ENCODE measurements around the gene SYNDIG1L. TPM values are rescaled to one million over a fixed set of nuclear protein-coding genes. Genes with fewer than 3 reads are reported as not detected.

Gene SYNDIG1L
- total RNA-seq, 1 experiment from 2014 or later = 0.33 TPM

- Histone ChIP-seq H3K23me2 (ENCODE audit: insufficient read length, low read depth, low read length, poor library complexity, severe bottlenecking) (peaks cover 4% of the 10 kb centered on the region), H3K79me2 (ENCODE audit: insufficient read depth, low read length) (no peaks in the 10 kb centered on the region), H2BK20ac (ENCODE audit: low read depth, low read length, poor library complexity, severe bottlenecking) (no peak overlapping the region), H3T11ph (ENCODE audit: low read length) (no peak overlapping the region), H3K27me3 (ENCODE audit: insufficient read depth, low read length) (no peaks in the 10 kb centered on the region; the same call in 1 of the 2 replicates), H2BK120ac (ENCODE audit: low read depth, low read length, poor library complexity, severe bottlenecking) (no peak overlapping the region), H3K79me1 (ENCODE audit: insufficient read depth, low read depth, low read length, poor library complexity, severe bottlenecking) (no peaks in the 10 kb centered on the region), H2BK5ac (ENCODE audit: insufficient read length, low read length) (no peak overlapping the region), H2BK12ac (ENCODE audit: insufficient read length, low read depth, low read length) (no peak overlapping the region), H3K18ac (ENCODE audit: insufficient read length, low read depth, low read length) (no peak overlapping the region), H3K4ac (ENCODE audit: low read depth, low read length) (no peak overlapping the region), H2BK15ac (ENCODE audit: low read depth, low read length) (no peak overlapping the region), H3K9ac (ENCODE audit: extremely low read depth, insufficient read length, low read length) (no peak overlapping the region), H2AK5ac (ENCODE audit: insufficient read length, low read length) (no peak overlapping the region), H3K4me2 (ENCODE audit: insufficient read depth, insufficient read length, low read length) (no peak overlapping the region), H3K56ac (ENCODE audit: insufficient read length, low read depth, low read length) (no peak overlapping the region), H4K5ac (ENCODE audit: insufficient read length, low read depth, low read length) (no peak overlapping the region), H3K23ac (ENCODE audit: insufficient read length, low read depth, low read length) (no peak overlapping the region), H3K9me3 (ENCODE audit: control insufficient read depth, low read depth, low read length) (no peaks in the 10 kb centered on the region), H4K20me1 (ENCODE audit: control insufficient read depth, insufficient read depth, insufficient read length) (no peaks in the 10 kb centered on the region), H2AFZ (ENCODE audit: low read length) (no peak overlapping the region), H4K91ac (ENCODE audit: insufficient read length, low read depth, low read length) (no peak overlapping the region), H3K27ac (ENCODE audit: insufficient read length, low read depth, low read length) (peak overlapping the region; percentile 50), H4K8ac (replicated peaks; ENCODE audit: insufficient read length, low read depth, low read length) (no peak overlapping the region), H3K4me1 (ENCODE audit: insufficient read depth, low read length) (peaks cover 16% of the 10 kb centered on the region; the same call in 1 of the 2 replicates), H3K14ac (ENCODE audit: insufficient read depth, low read length) (no peak overlapping the region)
- TF ChIP-seq CTCF (conservative IDR thresholded peaks at IDR 0.05) = no peak
- no peaks in the 10 kb centered on the region for H3K36me3 Mint-ChIP-seq (ENCODE audit: insufficient read depth in 1 of 3, low read depth in 3 of 3)
- no CpG with 5 or more reads among the region's 7 CpGs for WGBS (ENCODE audit: extremely low coverage, insufficient read length, low lambda C conversion rate)
- H3K27ac Mint-ChIP-seq = peak overlapping the region; percentile 63 to 92 (median 88); a peak in 3 of 7 replicates
- H3K27me3 Mint-ChIP-seq (ENCODE audit: low read depth) = peaks cover 17% of the 10 kb centered on the region
- peaks cover 67 to 82% of the 10 kb centered on the region in 2 experiments for H3K4me1 Mint-ChIP-seq
- H3K4me3 Mint-ChIP-seq = peak overlapping the region in 1 of 2 experiments; percentile 64; a peak in 2 of 5 replicates
- no peaks in the 10 kb centered on the region for H3K9me3 Mint-ChIP-seq
- no peak for DNase-seq
These were observed 4.0 kb upstream of the SYNDIG1L start for GRCh38 chr14:74429991-74430390.
